Heart right ventricle (tissue), 16 donors: ENCODE data around the gene ST8SIA6. TPM values are rescaled to one million over a fixed set of nuclear protein-coding genes. Genes with fewer than 3 reads are reported as not detected.

Experiments
- ATAC-seq, 8 donors: fragments of 200-7000 bp; cut with Tn5 transposase; one replicate each; pipeline ENCODE4 v1.9.1; 2020; ENCODE audit warnings: mild to moderate bottlenecking in 8 of 8, moderate library complexity in 8 of 8, moderate number of reproducible peaks in 1 of 8
- DNase-seq, 2 donors: peaks; one replicate each; pipeline ENCODE4 v3.0.0-alpha.2; 2020
- H3K27ac ChIP-seq, 10 donors: fragments of 200-600 bp; sonication (generic) in 2 of 10; one replicate each; pipeline versions ENCODE4 v1.5.0 to v1.8.0; 2020 to 2022; ENCODE audit warnings: mild to moderate bottlenecking in 3 of 10
- H3K27me3 ChIP-seq, 7 donors: fragments of 200-600 bp; one replicate each; pipeline ENCODE4 v1.8.0; 2021 to 2022; ENCODE audit warnings: mild to moderate bottlenecking in 2 of 7
- H3K36me3 ChIP-seq, 9 donors: fragments of 200-600 bp; sonication (generic) in 1 of 9; one replicate each; pipeline versions ENCODE4 v1.5.0 to v1.8.0; 2020 to 2022; ENCODE audit warnings: mild to moderate bottlenecking in 2 of 9
- H3K4me1 ChIP-seq, 9 donors: fragments of 200-600 bp; sonication (generic) in 1 of 9; one replicate each; pipeline versions ENCODE4 v1.5.0 to v1.8.0; 2020 to 2022; ENCODE audit warnings: mild to moderate bottlenecking in 4 of 9
- H3K4me3 ChIP-seq, 10 donors: fragments of 200-600 bp; sonication (generic) in 2 of 10; one replicate each; pipeline versions ENCODE4 v1.5.0 to v1.8.0; 2020 to 2022; ENCODE audit warnings: mild to moderate bottlenecking in 7 of 10, moderate library complexity in 2 of 10
- H3K9me3 ChIP-seq, 11 donors: fragments of 200-600 bp in 10 of 11; sonication (generic) in 2 of 11; one replicate each; pipeline versions ENCODE4 v1.5.0 to v1.8.0; 2013 to 2022; ENCODE audit warnings: mild to moderate bottlenecking in 2 of 11, control low read depth in 1 of 11, moderate library complexity in 1 of 11
- WGBS, 2 donors: extraction: QIAGEN DNeasy Blood & Tissue Kit; methylation state at CpG; one replicate each; pipeline ENCODE4 v1.1.7; 2013; ENCODE audit warnings: inconsistent platforms in 1 of 2; 5-methylcytosine and 5-hydroxymethylcytosine counted together
- intact Hi-C, 10 donors: fragments of 100-400 bp; cut with DNase I; formaldehyde crosslinking; loops; one replicate each; pipeline versions ENCODE4 v1.11.1 to v1.14.2; 2022
- polyA plus RNA-seq, 2 donors: library from polyadenylated mRNA; stranded (reverse); fragments of 200-250 nt; gene quantifications; one replicate each; pipeline ENCODE4 v1.2.3, GENCODE V29; 2013
- total RNA-seq, 10 donors: library from RNA; stranded (reverse); fragmentation: NEBNext Ultra II Directional in 3 of 10; extraction: Animal tissue kit (Norgen Biotek cat#: 25700) in 3 of 10; gene quantifications; one replicate each; pipeline versions ENCODE4 v1.2.1 to v1.2.4, GENCODE V29; 2021 to 2023
- TF ChIP-seq, protein P1 (sequence below), 9 donors: fragments of 200-600 bp; sonication (generic) in 2 of 9; IDR thresholded peaks; one replicate each; pipeline versions ENCODE4 v1.5.0 to v1.8.0; 2021 to 2022; ENCODE audit warnings: antibody characterized with exemption in 9 of 9, mild to moderate bottlenecking in 5 of 9, moderate library complexity in 1 of 9
- donor health status: Arrhythmogenic right ventricular cardiomyopathy.
- donor health status: ischemic (EF 13 %, LVEDD 7.1; RV severe dilation, severe dysfunction).
- donor health status: healthy with polysubstance abuse.
- donor health status: DM: no; HTN: yes; CAD: no.
- donor health status: DM: no; HTN: no; CAD: no.
- donor health status: ischemic (EF 25% LVEDD 6.9; RV normal size, moderate dysfunction).
- donor health status: ischemic (EF 25% LVEDD 5.7; RV mildly dilated, moderate dysfunction).
- donor health status: healthy.
- donor health status: DM: yes; HTN: yes; CAD: no.
- donor health status: Ischemic cardiomyopathy.
- donor health status: ischemic (EF 35%, LVEDD 5.7; RV mildly dilated, moderate dysfunction).
- donor health status: nonischemic (EF 11% LVEDD 7.7; RV severe dilation, severe dysfunction).
- donor health status: DM: yes; HTN: yes; CAD: no.
- donor health status: PGD.
- donor health status: ischemic (EF 29% LVEDD 5.4; RV normal size, mild dysfunction).
- donor health status: nonischemic (EF 23%, LVEDD 6.1; RV moderate dilation, normal function).

The ST8SIA6 gene
- total and polyA plus RNA-seq, 12 donors: 1.8 to 12.8 (median 8.1) TPM

DNA sequence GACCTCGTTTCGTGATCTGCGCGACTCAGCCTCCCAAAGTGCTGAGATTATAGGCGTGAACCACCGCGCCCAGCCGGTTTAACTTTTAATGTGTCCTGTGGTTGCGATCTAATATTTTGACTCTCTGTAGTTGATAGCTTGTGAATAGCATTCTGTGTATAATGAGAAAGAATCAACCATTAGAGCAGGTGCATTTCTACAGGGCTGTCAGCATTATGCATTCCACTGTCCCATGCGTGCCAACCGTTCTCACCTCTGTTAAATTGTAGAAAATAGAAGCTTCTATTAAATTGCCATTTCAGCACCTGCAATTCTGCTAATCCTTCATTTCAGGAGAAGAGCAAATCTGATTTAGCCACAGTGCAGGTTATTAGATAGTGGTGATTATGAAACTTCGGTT, 164.6 kb downstream of the ST8SIA6 start:
- ATAC-seq: no peak
- intact Hi-C loops: loop anchor here in 4 of 10 donors (2.0 to 10.0 kb wide), 3 partner anchors 135 to 145 kb away; no protein-coding TSS in a partner anchor

DNA sequence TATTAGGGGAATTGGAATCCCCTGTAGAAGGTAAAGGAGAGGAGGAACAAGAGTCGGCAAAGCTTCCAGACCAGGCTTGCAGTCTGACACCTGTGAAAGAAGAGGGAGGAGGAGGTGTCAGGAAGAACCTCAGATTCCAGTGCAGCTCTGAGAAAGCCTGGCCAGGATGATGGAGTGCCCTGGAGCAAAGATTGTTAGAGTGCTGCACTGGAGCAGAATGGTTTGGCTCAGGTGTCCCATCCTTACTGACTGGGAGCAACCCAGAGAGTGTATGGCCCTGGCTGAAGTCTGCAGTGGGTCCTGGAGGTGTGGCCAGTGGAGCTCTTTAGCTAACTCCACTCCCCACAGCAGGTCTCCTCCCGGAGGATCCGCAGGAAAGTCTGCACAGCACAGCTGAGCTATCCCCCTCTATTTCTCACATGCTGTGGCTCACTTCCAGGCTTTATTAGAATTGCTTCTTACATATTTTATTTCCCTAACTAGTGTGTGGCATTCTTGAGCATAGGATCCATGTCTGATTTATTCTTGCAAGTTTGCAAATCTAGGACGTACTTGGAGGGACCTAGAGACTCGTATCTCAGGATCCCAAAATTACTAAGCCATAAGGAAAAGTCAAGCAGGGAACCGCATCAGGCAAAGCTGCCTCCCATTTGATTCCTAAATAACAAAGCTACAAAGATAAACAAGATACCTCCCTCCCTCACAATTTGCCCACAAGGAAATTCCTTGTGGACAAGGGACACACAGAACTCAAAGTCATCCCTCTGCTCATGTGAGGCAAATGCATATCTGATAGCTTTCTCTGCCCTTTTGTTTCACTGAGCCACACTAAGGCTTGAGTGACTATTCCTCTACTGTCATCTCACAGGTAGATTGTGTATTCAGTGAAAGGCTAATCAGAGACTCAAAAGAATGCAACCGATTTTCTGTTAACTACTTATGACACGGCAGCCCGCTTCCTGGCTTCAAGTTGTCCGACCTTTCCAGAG, 167.5 kb downstream of the ST8SIA6 start:
- Histone ChIP-seq H3K36me3 (no peaks in the 10 kb centered on the region), H3K9me3 (peaks cover 0 to 26% (median 10%) of the 10 kb centered on the region in 11 donors), H3K4me1 (no peaks in the 10 kb centered on the region), H3K27ac (no peak overlapping the region), H3K27me3 (peaks cover 0 to 29% (median 5%) of the 10 kb centered on the region in 7 donors), H3K4me3 (no peak overlapping the region)
- whole genome bisulfite sequencing, 2 donors: 62 to 65% methylated on average over 10 of the region's 10 CpGs
- DNase-seq (no peak), ATAC-seq (no peak)
- TF ChIP-seq, protein P1, sequence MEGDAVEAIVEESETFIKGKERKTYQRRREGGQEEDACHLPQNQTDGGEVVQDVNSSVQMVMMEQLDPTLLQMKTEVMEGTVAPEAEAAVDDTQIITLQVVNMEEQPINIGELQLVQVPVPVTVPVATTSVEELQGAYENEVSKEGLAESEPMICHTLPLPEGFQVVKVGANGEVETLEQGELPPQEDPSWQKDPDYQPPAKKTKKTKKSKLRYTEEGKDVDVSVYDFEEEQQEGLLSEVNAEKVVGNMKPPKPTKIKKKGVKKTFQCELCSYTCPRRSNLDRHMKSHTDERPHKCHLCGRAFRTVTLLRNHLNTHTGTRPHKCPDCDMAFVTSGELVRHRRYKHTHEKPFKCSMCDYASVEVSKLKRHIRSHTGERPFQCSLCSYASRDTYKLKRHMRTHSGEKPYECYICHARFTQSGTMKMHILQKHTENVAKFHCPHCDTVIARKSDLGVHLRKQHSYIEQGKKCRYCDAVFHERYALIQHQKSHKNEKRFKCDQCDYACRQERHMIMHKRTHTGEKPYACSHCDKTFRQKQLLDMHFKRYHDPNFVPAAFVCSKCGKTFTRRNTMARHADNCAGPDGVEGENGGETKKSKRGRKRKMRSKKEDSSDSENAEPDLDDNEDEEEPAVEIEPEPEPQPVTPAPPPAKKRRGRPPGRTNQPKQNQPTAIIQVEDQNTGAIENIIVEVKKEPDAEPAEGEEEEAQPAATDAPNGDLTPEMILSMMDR (IDR thresholded peaks at IDR 0.05): no peak
- intact Hi-C loops: no loop called here

More for the DNA sequence above, 164.6 kb downstream of the ST8SIA6 start:
- Histone ChIP-seq H3K27ac (no peak overlapping the region), H3K4me3 (no peak overlapping the region), H3K4me1 (no peaks in the 10 kb centered on the region), H3K36me3 (no peaks in the 10 kb centered on the region), H3K9me3 (peaks cover 0 to under 1% (median 0%) of the 10 kb centered on the region in 11 donors), H3K27me3 (peaks cover 0 to 30% (median 5%) of the 10 kb centered on the region in 7 donors)
- no peak for DNase-seq
- TF ChIP-seq, protein P1 (IDR thresholded peaks at IDR 0.05): no peak
- WGBS, 2 donors: 91 to 95% methylated on average over 12 of the region's 12 CpGs

- no peak overlapping the region for H3K4me3 ChIP-seq
- DNase-seq (no peak), ATAC-seq (no peak)
- intact Hi-C loops: no loop called here
- no peak overlapping the region for H3K27ac ChIP-seq
- no peaks in the 10 kb centered on the region for H3K36me3 ChIP-seq
- H3K9me3 ChIP-seq: peaks cover 0 to 28% (median 10%) of the 10 kb centered on the region in 11 donors
- WGBS, 2 donors: 85 to 87% methylated on average over 3 of the region's 3 CpGs
- H3K27me3 ChIP-seq: peaks cover 0 to 3% (median 0%) of the 10 kb centered on the region in 7 donors
- H3K4me1 ChIP-seq: no peaks in the 10 kb centered on the region
- TF ChIP-seq, protein P1 (IDR thresholded peaks at IDR 0.05): no peak
Observed at GRCh38 chr10:17282311-17282710, 172.1 kb downstream of the ST8SIA6 start.

DNA sequence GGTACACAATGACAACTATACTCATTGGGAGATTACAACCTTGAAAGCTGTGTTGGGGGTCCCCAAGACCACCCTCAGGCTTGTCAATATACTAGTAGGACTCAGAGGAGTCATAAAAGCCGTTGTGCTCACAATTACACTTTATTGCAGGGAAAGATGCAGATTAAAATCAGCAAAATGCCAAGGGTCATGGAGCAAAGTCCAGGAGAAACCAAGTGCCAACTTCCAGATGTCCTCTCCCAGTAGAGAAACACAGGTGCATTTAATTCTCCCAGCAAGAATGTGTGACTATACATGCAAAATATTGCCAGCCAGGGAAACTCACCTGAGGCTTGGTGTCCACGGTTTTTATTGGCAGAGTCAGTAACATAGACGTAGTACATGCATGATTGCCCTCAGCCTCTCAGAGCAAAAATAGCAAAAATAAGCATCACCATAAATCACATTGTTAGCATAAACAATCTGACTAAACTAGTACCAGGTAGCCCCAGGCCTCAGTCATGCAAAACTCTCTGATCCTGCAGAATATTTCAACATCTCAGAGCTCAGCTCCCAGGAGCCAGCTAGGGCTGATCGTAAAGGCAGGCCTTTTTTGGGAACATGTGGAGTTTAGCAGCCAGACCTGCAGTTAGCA, 175.7 kb downstream of the ST8SIA6 start:
- H3K4me3 ChIP-seq: no peak overlapping the region
- peaks cover 0 to 35% (median 9%) of the 10 kb centered on the region in 11 donors for H3K9me3 ChIP-seq
- H3K36me3 ChIP-seq: no peaks in the 10 kb centered on the region
- no peak overlapping the region for H3K27ac ChIP-seq
- intact Hi-C loops: no loop called here
- WGBS, 2 donors: 78 to 82% methylated on average over 4 of the region's 4 CpGs
- H3K4me1 ChIP-seq: no peaks in the 10 kb centered on the region
- no peak for DNase-seq
- no peak for ATAC-seq
- TF ChIP-seq, protein P1 (IDR thresholded peaks at IDR 0.05): no peak
- H3K27me3 ChIP-seq: no peaks in the 10 kb centered on the region
